CD4-positive, alpha-beta T cell (primary cell): Measurements from ENCODE around the gene SNURF. TPM values are rescaled to one million over a fixed set of nuclear protein-coding genes. Genes with fewer than 3 reads are reported as not detected.
"Not testable (repeated sequence)": the region's sequence is repeated elsewhere in the genome, so short reads cannot be mapped to it uniquely, and the experiment has no call there.

ENCODE experiments used
- ATAC-seq: fragments of 200-7000 bp; cut with Tn5 transposase; one replicate; pipeline ENCODE4 v1.10.0; 2022; ENCODE audit warnings: mild to moderate bottlenecking; ENCODE audit not compliant: poor library complexity
- CTCF ChIA-PET: fragments of 350-600 bp; sonication (Branson Sonifier 250); formaldehyde crosslinking; loops from one replicate; lab custom pipeline; 2021; ENCODE audit warnings: antibody characterized with exemption, inconsistent platforms; lab: Charles Lee
- POLR2A ChIA-PET: fragments of 350-600 bp; sonication (Branson Sonifier 250); formaldehyde crosslinking; loops from one replicate; lab custom pipeline; 2021; ENCODE audit warnings: antibody characterized with exemption, inconsistent platforms; lab: Charles Lee
- DNase-seq, 14 experiments: peaks; one replicate each; pipeline ENCODE4 v3.0.0-alpha.2; 2013 to 2020; ENCODE audit warnings: mixed read lengths in 2 of 14
- H3K27ac ChIP-seq, 2 donors: one replicate each; pipeline versions ENCODE4 v1.5.1 to v1.7.0; 2013; ENCODE audit warnings: low read length in 2 of 2, low read depth in 1 of 2, mild to moderate bottlenecking in 1 of 2
- H3K27me3 ChIP-seq, 2 experiments: 1 replicate in 1 of 2; 2 replicates in 1 of 2; pipeline versions ENCODE4 v1.6.1 to v1.7.0; 2013; ENCODE audit warnings: low read length in 2 of 2, control low read depth in 1 of 2, mild to moderate bottlenecking in 1 of 2, moderate library complexity in 1 of 2; ENCODE audit not compliant: insufficient read depth in 2 of 2, control insufficient read depth in 1 of 2
- H3K36me3 ChIP-seq: one replicate; pipeline ENCODE4 v1.6.1; 2013; ENCODE audit warnings: low read length, control low read depth; ENCODE audit not compliant: insufficient read depth
- H3K4me1 ChIP-seq: one replicate; pipeline ENCODE4 v1.6.1; 2013; ENCODE audit warnings: low read length, control low read depth; ENCODE audit not compliant: insufficient read depth
- H3K4me3 ChIP-seq: one replicate; pipeline ENCODE4 v1.5.1; 2013; ENCODE audit warnings: mild to moderate bottlenecking, low read length, moderate library complexity
- H3K9me3 ChIP-seq, 2 experiments: 1 replicate in 1 of 2; 2 replicates in 1 of 2; pipeline versions ENCODE4 v1.6.1 to v1.7.0; 2013; ENCODE audit warnings: low read length in 2 of 2, mild to moderate bottlenecking in 2 of 2, control low read depth in 1 of 2, moderate library complexity in 1 of 2; ENCODE audit not compliant: control insufficient read depth in 1 of 2, insufficient read depth in 1 of 2
- H3K27ac Mint-ChIP-seq: one replicate; pipeline ENCODE4 v1.8.0; 2020; ENCODE audit warnings: mixed read lengths
- H3K27me3 Mint-ChIP-seq: one replicate; pipeline ENCODE4 v1.8.0; 2021; ENCODE audit warnings: mixed read lengths
- H3K36me3 Mint-ChIP-seq: one replicate; pipeline ENCODE4 v1.8.0; 2021; ENCODE audit warnings: low read depth, mixed read lengths
- H3K4me1 Mint-ChIP-seq: one replicate; pipeline ENCODE4 v1.8.0; 2021; ENCODE audit warnings: low read depth, mixed read lengths
- H3K4me3 Mint-ChIP-seq: one replicate; pipeline ENCODE4 v1.8.0; 2020; ENCODE audit warnings: mild to moderate bottlenecking, mixed read lengths
- H3K9me3 Mint-ChIP-seq: one replicate; pipeline ENCODE4 v1.8.0; 2020; ENCODE audit warnings: mixed read lengths
- intact Hi-C, 2 experiments: fragments of 100-400 bp; cut with DNase I in 1 of 2; cut with micrococcal nuclease in 1 of 2; formaldehyde crosslinking; loops; one replicate each; pipeline versions ENCODE4 v1.15.1 to v1.9.0; 2023 to 2025; cut with DNase I, micrococcal nuclease
- total RNA-seq, 174 experiments: library from RNA in 2 of 174; stranded (reverse) in 2 of 174; gene quantifications; one replicate each; pipeline ENCODE4 v1.2.3 and lab custom pipeline; 2021 to 2026
- TF ChIP-seq, protein P1 (sequence below): fragments of 200-600 bp; IDR thresholded peaks from one replicate; pipeline ENCODE4 v1.8.0; 2022; ENCODE audit warnings: antibody characterized with exemption, mild to moderate bottlenecking

The SNURF gene
- total RNA-seq, 2 experiments from 2014 or later = 30.1 to 44.0 TPM

GRCh38 chr15:24933716-24934115 lies 21.1 kb upstream of the SNURF start:
- ATAC-seq (no peak), DNase-seq (no peak)
- Histone ChIP-seq H3K36me3 (no peaks in the 10 kb centered on the region), H3K4me3 (no peak overlapping the region), H3K4me1 (no peaks in the 10 kb centered on the region), H3K27ac (no peak overlapping the region), H3K27me3 (no peaks in the 10 kb centered on the region), H3K9me3 (peaks cover 4 to 34% of the 10 kb centered on the region in 2 experiments)
- no peaks in the 10 kb centered on the region for H3K36me3 Mint-ChIP-seq
- peaks cover 8% of the 10 kb centered on the region for H3K9me3 Mint-ChIP-seq
- H3K4me3 Mint-ChIP-seq = no peak overlapping the region
- CTCF ChIA-PET = no interaction called here
- no peaks in the 10 kb centered on the region for H3K4me1 Mint-ChIP-seq
- no peak overlapping the region for H3K27ac Mint-ChIP-seq
- POLR2A ChIA-PET = no interaction called here
- intact Hi-C loops = no loop called here
- no peaks in the 10 kb centered on the region for H3K27me3 Mint-ChIP-seq
- TF ChIP-seq, protein P1, sequence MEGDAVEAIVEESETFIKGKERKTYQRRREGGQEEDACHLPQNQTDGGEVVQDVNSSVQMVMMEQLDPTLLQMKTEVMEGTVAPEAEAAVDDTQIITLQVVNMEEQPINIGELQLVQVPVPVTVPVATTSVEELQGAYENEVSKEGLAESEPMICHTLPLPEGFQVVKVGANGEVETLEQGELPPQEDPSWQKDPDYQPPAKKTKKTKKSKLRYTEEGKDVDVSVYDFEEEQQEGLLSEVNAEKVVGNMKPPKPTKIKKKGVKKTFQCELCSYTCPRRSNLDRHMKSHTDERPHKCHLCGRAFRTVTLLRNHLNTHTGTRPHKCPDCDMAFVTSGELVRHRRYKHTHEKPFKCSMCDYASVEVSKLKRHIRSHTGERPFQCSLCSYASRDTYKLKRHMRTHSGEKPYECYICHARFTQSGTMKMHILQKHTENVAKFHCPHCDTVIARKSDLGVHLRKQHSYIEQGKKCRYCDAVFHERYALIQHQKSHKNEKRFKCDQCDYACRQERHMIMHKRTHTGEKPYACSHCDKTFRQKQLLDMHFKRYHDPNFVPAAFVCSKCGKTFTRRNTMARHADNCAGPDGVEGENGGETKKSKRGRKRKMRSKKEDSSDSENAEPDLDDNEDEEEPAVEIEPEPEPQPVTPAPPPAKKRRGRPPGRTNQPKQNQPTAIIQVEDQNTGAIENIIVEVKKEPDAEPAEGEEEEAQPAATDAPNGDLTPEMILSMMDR = no peak

DNA sequence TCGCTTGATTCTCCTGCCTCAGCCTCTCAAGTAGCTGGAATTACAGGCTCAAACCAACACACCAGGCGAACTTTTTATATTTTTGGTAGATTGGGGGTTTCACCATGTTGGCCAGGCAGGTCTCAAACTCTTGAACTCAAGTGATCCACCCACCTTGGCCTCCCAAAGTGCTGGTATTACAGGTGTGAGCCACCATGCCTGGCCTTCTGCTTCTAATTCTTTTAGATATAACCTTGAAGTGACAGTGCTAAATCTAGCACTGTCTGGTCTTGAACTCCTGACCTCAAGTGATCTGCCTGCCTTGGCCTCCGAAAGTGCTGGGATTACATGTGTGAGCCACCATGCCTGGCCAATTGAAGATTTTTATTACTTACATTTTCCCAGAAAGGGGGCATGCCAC lies 16.6 kb upstream of the SNURF start:
- H3K27me3 Mint-ChIP-seq, intact Hi-C loops, H3K36me3 ChIP-seq, DNase-seq, CTCF ChIA-PET, H3K4me3 Mint-ChIP-seq, H3K27me3 ChIP-seq, POLR2A ChIA-PET, ATAC-seq, H3K36me3 Mint-ChIP-seq, H3K27ac Mint-ChIP-seq, H3K4me1 Mint-ChIP-seq, H3K4me3 ChIP-seq, H3K27ac ChIP-seq, H3K4me1 ChIP-seq: not testable (repeated sequence)
- peaks cover 12% of the 10 kb centered on the region for H3K9me3 Mint-ChIP-seq
- H3K9me3 ChIP-seq = peaks cover 11 to 31% of the 10 kb centered on the region in 2 experiments

GRCh38 chr15:24940236-24940635 lies 14.6 kb upstream of the SNURF start:
- Histone ChIP-seq H3K27me3 (no peaks in the 10 kb centered on the region), H3K4me3 (no peak overlapping the region), H3K4me1 (no peaks in the 10 kb centered on the region), H3K36me3 (no peaks in the 10 kb centered on the region), H3K9me3 (peaks cover 11 to 20% of the 10 kb centered on the region in 2 experiments), H3K27ac (no peak overlapping the region)
- intact Hi-C loops = no loop called here
- no peak overlapping the region for H3K27ac Mint-ChIP-seq
- no peaks in the 10 kb centered on the region for H3K36me3 Mint-ChIP-seq
- CTCF ChIA-PET = no interaction called here
- no peak overlapping the region for H3K4me3 Mint-ChIP-seq
- no peaks in the 10 kb centered on the region for H3K27me3 Mint-ChIP-seq
- H3K4me1 Mint-ChIP-seq = no peaks in the 10 kb centered on the region
- TF ChIP-seq, protein P1 = no peak
- ATAC-seq (no peak), DNase-seq (no peak)
- POLR2A ChIA-PET = no interaction called here
- peaks cover 15% of the 10 kb centered on the region for H3K9me3 Mint-ChIP-seq

DNA sequence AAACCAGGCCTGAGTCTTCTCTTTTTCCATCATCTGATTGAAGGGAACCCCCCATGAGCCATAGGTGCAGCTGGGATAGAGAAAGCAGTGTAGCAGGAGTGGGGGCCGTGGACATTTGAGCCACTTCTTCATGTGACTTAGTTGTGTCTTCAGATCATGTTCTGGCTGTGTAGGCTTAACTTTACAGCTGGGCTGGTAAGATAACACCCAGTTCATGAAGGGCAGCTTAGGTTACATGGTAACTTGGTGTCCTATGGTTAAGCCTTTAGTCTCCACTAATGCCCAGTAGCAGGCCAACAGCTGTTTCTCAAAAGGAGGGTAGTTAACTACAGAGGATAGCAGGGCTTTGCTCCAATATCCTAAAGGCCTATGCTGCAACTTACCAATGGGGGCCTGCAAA lies 11.4 kb upstream of the SNURF start:
- ChIA-PET CTCF (no interaction called here), POLR2A (no interaction called here)
- no peaks in the 10 kb centered on the region for H3K36me3 Mint-ChIP-seq
- intact Hi-C loops = no loop called here
- no peaks in the 10 kb centered on the region for H3K27me3 ChIP-seq
- peaks cover 13% of the 10 kb centered on the region for H3K9me3 Mint-ChIP-seq
- H3K9me3 ChIP-seq = peaks cover 11 to 18% of the 10 kb centered on the region in 2 experiments
- no peaks in the 10 kb centered on the region for H3K4me1 Mint-ChIP-seq
- ATAC-seq = no peak
- H3K4me3 ChIP-seq = no peak overlapping the region
- no peak overlapping the region for H3K4me3 Mint-ChIP-seq
- no peaks in the 10 kb centered on the region for H3K4me1 ChIP-seq
- DNase-seq = no peak
- H3K27me3 Mint-ChIP-seq = no peaks in the 10 kb centered on the region
- no peak overlapping the region for H3K27ac Mint-ChIP-seq
- no peaks in the 10 kb centered on the region for H3K36me3 ChIP-seq
- no peak overlapping the region for H3K27ac ChIP-seq
- TF ChIP-seq, protein P1 = no peak
